GM18505 (cell line): ENCODE data around the gene CREB5.
"Not testable (repeated sequence)": the region's sequence is repeated elsewhere in the genome, so short reads cannot be mapped to it uniquely, and the experiment has no call there.

Source experiments
- ATAC-seq: cut with Tn5 transposase; IDR thresholded peaks from one replicate; pipeline ENCODE4 v1.9.1; 2021; ENCODE audit not compliant: unreplicated experiment
- POLR2A ChIP-seq: IDR thresholded peaks from 4 replicates; pipeline ENCODE4 v1.6.1; 2011; ENCODE audit warnings: borderline replicate concordance; ENCODE audit not compliant: insufficient read depth, insufficient read length; ENCODE audit errors: extremely low read depth

The CREB5 gene

DNA sequence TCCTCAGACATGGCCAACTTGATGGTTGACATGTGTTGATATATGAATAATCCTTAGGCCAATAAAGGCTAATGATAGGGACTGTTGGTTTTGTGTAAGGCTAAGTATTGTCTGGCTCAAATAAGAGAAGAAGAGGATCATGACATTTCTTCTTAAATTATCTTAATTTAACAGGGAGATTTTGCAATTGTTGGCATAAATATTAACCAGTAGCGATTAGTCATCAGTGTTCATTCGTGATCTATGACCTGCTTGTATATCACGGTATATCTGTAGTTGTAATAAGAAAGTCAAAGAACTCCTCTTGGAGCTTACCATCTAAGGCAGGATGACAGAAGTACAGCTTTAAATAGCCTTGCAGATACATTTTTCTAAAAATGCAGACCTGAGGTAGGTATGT, 196.4 kb downstream of the CREB5 start:
- TF ChIP-seq POLR2A, result no peak
- ATAC-seq, result no peak

DNA sequence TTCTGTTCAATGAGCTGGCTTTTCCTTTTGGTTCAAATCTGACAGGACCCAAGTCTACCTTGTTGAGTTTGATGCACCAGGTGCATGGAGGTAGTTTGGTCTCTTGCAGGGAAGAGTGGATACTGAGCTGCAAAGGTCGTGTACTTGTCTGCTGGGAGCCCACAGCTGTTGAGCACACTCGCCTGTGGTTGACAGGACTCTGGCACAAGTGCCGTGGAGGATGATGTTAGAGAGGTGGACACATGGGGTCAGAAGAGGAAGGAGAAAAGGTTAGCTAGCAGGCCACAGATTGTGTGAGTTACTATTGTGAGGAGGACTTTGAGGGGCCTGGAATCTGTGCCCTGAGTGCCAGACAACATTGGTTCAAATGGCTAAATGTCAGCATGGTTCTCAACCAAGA, 197.3 kb downstream of the CREB5 start:
- TF ChIP-seq POLR2A, result no peak

DNA sequence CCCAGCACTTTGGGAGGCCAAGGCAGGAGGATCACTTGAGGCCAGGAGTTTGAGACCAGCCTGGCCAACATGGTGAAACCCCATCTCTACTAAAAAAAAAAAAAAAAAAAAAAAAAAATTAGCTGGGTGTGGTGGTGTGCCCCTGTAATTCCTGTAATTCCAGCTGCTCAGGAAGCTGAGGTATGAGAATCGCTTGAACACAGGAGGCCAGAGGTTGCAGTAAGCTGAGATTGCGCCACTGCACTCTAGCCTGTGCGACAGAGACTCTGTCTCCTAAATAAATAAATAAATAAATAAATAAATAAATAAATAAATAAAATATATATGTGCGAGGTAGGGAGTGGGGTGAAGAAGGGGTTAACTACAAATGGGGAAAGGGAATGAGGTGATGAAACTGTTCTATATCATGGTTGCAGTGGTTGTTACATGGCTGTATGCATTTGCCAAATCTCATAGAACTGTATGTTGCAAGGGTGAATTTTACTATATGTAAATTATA, 199.1 kb downstream of the CREB5 start:
- not testable (repeated sequence) for ATAC-seq

More for the DNA sequence above, 197.3 kb downstream of the CREB5 start:
- no peak for ATAC-seq

DNA sequence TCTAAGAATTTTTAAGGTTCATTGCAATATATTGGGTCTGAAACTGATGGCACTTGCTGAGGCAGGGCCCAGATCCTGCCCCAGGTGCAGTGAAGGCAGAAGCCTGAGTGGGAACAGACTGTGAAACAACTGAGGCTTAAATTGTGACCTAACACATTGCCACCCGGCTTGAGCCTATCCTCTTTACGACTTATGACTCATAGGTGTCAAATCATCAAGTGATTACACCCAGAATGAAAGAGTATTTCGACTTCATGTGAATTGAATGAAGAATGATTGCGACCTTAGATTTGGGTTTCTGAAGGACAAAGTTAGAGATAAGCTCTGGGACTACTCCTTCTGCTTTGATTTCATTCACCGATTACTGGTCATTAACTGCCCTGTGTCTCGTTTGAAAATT, 200.9 kb downstream of the CREB5 start:
- ATAC-seq, result no peak

DNA sequence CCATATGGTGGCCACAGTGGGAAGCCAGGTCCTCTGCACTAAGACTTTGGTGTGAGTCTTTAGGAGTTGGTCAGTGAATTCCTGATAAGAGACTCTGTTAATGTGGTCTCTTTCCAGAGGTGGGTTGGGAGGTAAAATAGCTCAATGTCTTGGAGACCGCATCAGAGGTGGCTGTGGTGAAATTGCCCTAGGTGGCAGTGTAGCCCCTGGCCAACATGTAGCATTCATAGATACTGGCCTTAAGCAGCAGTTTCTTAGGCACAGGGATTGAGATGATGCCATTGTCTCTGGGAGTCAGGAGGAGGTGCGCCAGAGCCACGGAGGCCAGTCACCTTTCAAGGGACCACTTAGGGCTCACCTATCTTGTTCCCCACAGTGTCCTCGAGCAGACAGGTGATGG, 202.8 kb downstream of the CREB5 start:
- TF ChIP-seq POLR2A, result no peak
- ATAC-seq, result no peak

More for the DNA sequence above, 200.9 kb downstream of the CREB5 start:
- TF ChIP-seq POLR2A, result no peak

GRCh38 chr7:28617308-28617880, 205.1 kb downstream of the CREB5 start:
- ATAC-seq, result no peak
- TF ChIP-seq POLR2A, result no peak

GRCh38 chr7:28618383-28618782, 206.1 kb downstream of the CREB5 start:
- no peak for TF ChIP-seq POLR2A
- no peak for ATAC-seq

DNA sequence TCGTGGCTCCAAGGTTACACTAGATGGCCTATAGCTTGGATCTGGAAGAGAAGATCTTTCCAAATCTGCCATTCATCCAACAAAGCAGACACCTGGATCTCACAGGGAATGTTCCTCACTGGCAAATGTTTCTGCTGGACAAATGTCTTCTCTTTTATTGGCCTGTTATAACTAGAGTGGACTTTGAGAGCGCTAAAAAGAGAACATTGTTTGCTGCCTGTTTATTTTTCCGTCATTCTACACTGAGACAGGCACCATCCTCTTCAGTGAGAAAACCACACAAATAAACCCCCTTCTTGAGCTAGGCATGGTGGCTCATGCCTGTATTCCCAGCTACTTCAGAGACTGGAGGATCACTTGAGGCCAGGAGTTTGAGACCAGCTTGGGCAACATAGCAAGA, 206.9 kb downstream of the CREB5 start:
- no peak for TF ChIP-seq POLR2A
- ATAC-seq, result no peak

DNA sequence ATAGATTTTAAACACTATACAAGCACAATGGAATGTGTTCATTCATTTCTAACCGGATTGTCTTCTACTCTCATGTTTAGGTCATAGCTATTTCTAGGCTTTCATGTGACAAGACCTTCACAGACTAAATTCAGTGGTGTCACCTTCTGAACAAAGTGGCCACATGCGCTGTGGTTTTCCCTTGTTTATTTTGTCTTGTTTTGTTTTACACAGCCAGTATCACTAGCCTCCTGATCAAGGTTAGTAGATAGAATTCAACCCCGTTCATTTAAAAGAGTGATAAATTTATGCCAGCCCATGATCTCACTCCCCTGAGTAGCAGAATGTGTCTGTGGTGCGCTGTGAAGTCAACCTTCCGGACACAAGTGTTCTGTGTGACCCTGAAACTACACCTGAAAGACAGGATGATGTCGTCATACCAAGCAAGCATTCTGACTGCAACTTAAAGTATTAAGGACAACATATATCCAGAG, 209.1 kb downstream of the CREB5 start:
- ATAC-seq, result no peak
- TF ChIP-seq POLR2A, result no peak

DNA sequence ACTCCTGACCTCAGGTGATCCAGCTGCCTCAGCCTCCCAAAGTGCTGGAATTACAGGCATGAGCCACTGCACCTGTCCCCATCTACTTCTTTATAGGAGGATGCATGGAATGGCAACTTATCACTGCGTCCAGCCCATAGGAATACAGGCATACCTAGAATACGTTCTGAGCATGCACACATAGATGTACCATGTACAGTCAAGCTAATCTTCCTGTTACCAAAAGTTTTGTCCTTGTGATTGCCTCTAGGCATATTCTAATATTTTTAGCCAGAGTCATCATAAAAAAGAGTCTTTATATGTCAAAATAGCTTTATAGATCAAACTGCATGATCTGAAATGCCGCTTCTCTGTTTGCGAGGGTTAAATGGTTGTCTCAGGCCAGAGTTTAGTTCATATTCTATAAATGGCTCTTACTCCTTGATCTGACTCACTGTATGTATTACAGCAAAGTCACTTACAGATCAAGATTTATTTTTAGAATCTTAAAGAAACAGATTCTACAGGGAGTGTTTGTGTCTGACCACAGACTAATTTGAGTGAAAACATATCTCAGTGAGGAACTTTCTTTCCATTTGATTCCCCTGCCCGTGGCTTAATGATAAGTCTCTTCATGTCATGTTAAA, 210.9 kb downstream of the CREB5 start:
- TF ChIP-seq POLR2A, result no peak
- no peak for ATAC-seq

- ATAC-seq, result no peak
- TF ChIP-seq POLR2A, result no peak
These were observed 211.5 kb downstream of the CREB5 start for GRCh38 chr7:28623863-28624262.

- no peak for ATAC-seq
- TF ChIP-seq POLR2A, result no peak
These were observed 213.1 kb downstream of the CREB5 start for GRCh38 chr7:28625432-28625831.

- no peak for TF ChIP-seq POLR2A
- no peak for ATAC-seq
These were observed 213.9 kb downstream of the CREB5 start for GRCh38 chr7:28626221-28626620.

GRCh38 chr7:28626624-28627262, 214.4 kb downstream of the CREB5 start:
- ATAC-seq, result no peak
- no peak for TF ChIP-seq POLR2A
